Transverse colon (tissue), 4 donors: Measurements from ENCODE around the gene PTTG1. TPM values are rescaled to one million over a fixed set of nuclear protein-coding genes. Genes with fewer than 3 reads are reported as not detected.

Experiments used
- DNase-seq: peaks from one replicate; pipeline ENCODE4 v3.0.0-alpha.2; 2019
- H3K27ac ChIP-seq, 4 donors: fragments of 200-600 bp; sonication (generic); 2 replicates each; pipeline ENCODE4 v1.5.1; 2016 to 2018; ENCODE audit warnings: inconsistent platforms in 4 of 4
- H3K27me3 ChIP-seq: fragments of 200-600 bp; sonication (generic); 2 replicates; pipeline ENCODE4 v1.5.1; 2017; ENCODE audit warnings: inconsistent platforms
- H3K36me3 ChIP-seq, 4 donors: fragments of 200-600 bp; sonication (generic); 2 replicates each; pipeline ENCODE4 v1.5.1; 2017 to 2019; ENCODE audit warnings: inconsistent platforms in 4 of 4
- H3K4me1 ChIP-seq, 4 donors: fragments of 200-600 bp; sonication (generic); 2 replicates each; pipeline ENCODE4 v1.5.1; 2017 to 2020; ENCODE audit warnings: inconsistent platforms in 4 of 4
- H3K4me3 ChIP-seq, 4 donors: fragments of 200-600 bp; sonication (generic); 1 replicate in 1 of 4; 2 replicates in 3 of 4; pipeline versions ENCODE4 v1.5.1 to v1.6.1; 2017 to 2019; ENCODE audit warnings: inconsistent platforms in 4 of 4
- H3K9me3 ChIP-seq, 2 donors: fragments of 200-600 bp; sonication (generic); 2 replicates each; pipeline ENCODE4 v1.5.1; 2017 to 2019; ENCODE audit warnings: inconsistent platforms in 2 of 2
- CTCF ChIP-seq, 5 experiments: fragments of 200-600 bp in 3 of 5; fragments of 450-650 bp in 2 of 5; sonication (generic) in 3 of 5; IDR thresholded peaks; 1 replicate in 2 of 5; 2 replicates in 3 of 5; pipeline ENCODE4 v1.5.1; 2016 to 2017; ENCODE audit warnings: antibody characterized with exemption in 5 of 5, inconsistent platforms in 3 of 5, mild to moderate bottlenecking in 2 of 5, moderate library complexity in 1 of 5
- EP300 ChIP-seq: sonication (generic); formaldehyde crosslinking; IDR thresholded peaks from one replicate; pipeline ENCODE4 v1.6.1; 2017; ENCODE audit warnings: antibody characterized with exemption, low read depth
- POLR2A ChIP-seq: fragments of 450-650 bp; IDR thresholded peaks from one replicate; pipeline ENCODE4 v1.6.1; 2016; ENCODE audit warnings: antibody characterized with exemption, mild to moderate bottlenecking, moderate library complexity
- POLR2AphosphoS5 ChIP-seq, 3 donors: sonication (generic); formaldehyde crosslinking; IDR thresholded peaks; one replicate each; pipeline ENCODE4 v1.6.1; 2016; ENCODE audit warnings: antibody characterized with exemption in 3 of 3
- WGBS, 2 donors: methylation state at CpG; one replicate each; pipeline ENCODE4 v1.1.5; 2018; ENCODE audit warnings: low coverage in 1 of 2; 5-methylcytosine and 5-hydroxymethylcytosine counted together
- in situ Hi-C, 4 donors: fragments of 200-750 bp; cut with MboI; loops; one replicate each; pipeline versions ENCODE4 v1.15.0 to v1.15.1; 2017; ENCODE audit warnings: low sequenced_read_pairs in 3 of 4, low pct_ligation_motif_present in 1 of 4, low pct_unique_long_range_greater_than_20kb in 1 of 4
- intact Hi-C: fragments of 100-400 bp; cut with DNase I; formaldehyde crosslinking; loops from one replicate; pipeline ENCODE4 v1.15.1; 2023; ENCODE audit warnings: low total_unique reads
- total RNA-seq, 4 donors: library from RNA; depleted of rRNA; stranded (reverse); fragments of >200 nt; gene quantifications; one replicate each; pipeline ENCODE4 v1.1.0, GENCODE V29; 2016

PTTG1 gene
- total RNA-seq, 4 donors from 2014 or later: 6.4 to 41.1 (median 15.2) TPM

GRCh38 chr5:160452795-160453194, 31.1 kb downstream of the PTTG1 start:
- H3K4me3 ChIP-seq: no peak overlapping the region
- DNase-seq: no peak
- TF ChIP-seq EP300 (no peak), POLR2A (no peak), POLR2AphosphoS5 (IDR thresholded peaks at IDR 0.05) (no peak), CTCF (IDR thresholded peaks at IDR 0.05) (no peak)
- intact Hi-C loops: no loop called here
- no peaks in the 10 kb centered on the region for H3K4me1 ChIP-seq
- H3K27ac ChIP-seq: no peak overlapping the region
- in situ Hi-C loops: no loop called here
- H3K27me3 ChIP-seq: no peaks in the 10 kb centered on the region
- H3K36me3 ChIP-seq: no peaks in the 10 kb centered on the region
- 59 to 70% methylated on average over 5 to 6 of the region's 6 CpGs for WGBS, 2 donors
- H3K9me3 ChIP-seq: no peaks in the 10 kb centered on the region

GRCh38 chr5:160453751-160454150, 32.1 kb downstream of the PTTG1 start:
- WGBS, 2 donors: 60 to 78% methylated on average over 1 of the region's 1 CpG
- no peaks in the 10 kb centered on the region for H3K36me3 ChIP-seq
- in situ Hi-C loops (no loop called here), intact Hi-C loops (no loop called here)
- no peak for TF ChIP-seq POLR2AphosphoS5 (IDR thresholded peaks at IDR 0.05)
- TF ChIP-seq POLR2A: no peak
- TF ChIP-seq CTCF (IDR thresholded peaks at IDR 0.05): no peak
- no peaks in the 10 kb centered on the region for H3K4me1 ChIP-seq
- no peaks in the 10 kb centered on the region for H3K27me3 ChIP-seq
- no peak overlapping the region for H3K4me3 ChIP-seq
- no peak overlapping the region for H3K27ac ChIP-seq
- DNase-seq: no peak
- H3K9me3 ChIP-seq: no peaks in the 10 kb centered on the region

GRCh38 chr5:160455600-160455999, 33.9 kb downstream of the PTTG1 start:
- TF ChIP-seq POLR2AphosphoS5 (IDR thresholded peaks at IDR 0.05) (no peak), EP300 (no peak), CTCF (IDR thresholded peaks at IDR 0.05) (no peak), POLR2A (no peak)
- 70 to 83% methylated on average over 4 of the region's 4 CpGs for WGBS, 2 donors
- no peaks in the 10 kb centered on the region for H3K4me1 ChIP-seq
- no peaks in the 10 kb centered on the region for H3K9me3 ChIP-seq
- in situ Hi-C loops: no loop called here
- no peak overlapping the region for H3K27ac ChIP-seq
- no peak for DNase-seq
- intact Hi-C loops: no loop called here
- H3K27me3 ChIP-seq: no peaks in the 10 kb centered on the region
- no peak overlapping the region for H3K4me3 ChIP-seq
- H3K36me3 ChIP-seq: no peaks in the 10 kb centered on the region

- intact Hi-C loops: no loop called here
- TF ChIP-seq POLR2A (no peak), EP300 (no peak), POLR2AphosphoS5 (IDR thresholded peaks at IDR 0.05) (no peak), CTCF (IDR thresholded peaks at IDR 0.05) (no peak)
- no peaks in the 10 kb centered on the region for H3K9me3 ChIP-seq
- H3K36me3 ChIP-seq: no peaks in the 10 kb centered on the region
- no peak overlapping the region for H3K27ac ChIP-seq
- H3K27me3 ChIP-seq: no peaks in the 10 kb centered on the region
- WGBS, 2 donors: 87% methylated on average over 9 of the region's 9 CpGs; no CpG with 5 or more reads in 1 of the 2 donors
- no peak overlapping the region for H3K4me3 ChIP-seq
- no peaks in the 10 kb centered on the region for H3K4me1 ChIP-seq
- in situ Hi-C loops: no loop called here
- no peak for DNase-seq
These were observed 35.0 kb downstream of the PTTG1 start for GRCh38 chr5:160456480-160457177.
